HUDEP-2 (cell line): Measurements from ENCODE around the gene SKAP1.
"Not testable (repeated sequence)": the region's sequence is repeated elsewhere in the genome, so short reads cannot be mapped to it uniquely, and the experiment has no call there.

ENCODE experiments used
- DNase-seq, 76 experiments: peaks; one replicate each; lab custom pipeline; 2025; ENCODE audit not compliant: unreplicated experiment in 76 of 76; lab: John Stamatoyannopoulos, UW

The SKAP1 gene

GRCh38 chr17:48375356-48375755, 54.7 kb downstream of the SKAP1 start:
- no peak for DNase-seq

- peak in 55 of 76 experiments; percentile 2 to 76 (median 36) for DNase-seq
Observed at GRCh38 chr17:48374650-48375230, 55.3 kb downstream of the SKAP1 start.

GRCh38 chr17:48373883-48374282, 56.1 kb downstream of the SKAP1 start:
- DNase-seq, result no peak

GRCh38 chr17:48373130-48373830, 56.7 kb downstream of the SKAP1 start:
- DNase-seq, result peak in 6 of 76 experiments; percentile 1 to 18 (median 8)

GRCh38 chr17:48368967-48369366, 61.0 kb downstream of the SKAP1 start:
- DNase-seq, result not testable (repeated sequence)

GRCh38 chr17:48368352-48368908, 61.6 kb downstream of the SKAP1 start:
- DNase-seq, result no peak

- no peak for DNase-seq
Observed at GRCh38 chr17:48363161-48363560, 66.9 kb downstream of the SKAP1 start.

GRCh38 chr17:48360861-48361633, 69.0 kb downstream of the SKAP1 start:
- not testable (repeated sequence) for DNase-seq

GRCh38 chr17:48357779-48358602, 72.0 kb downstream of the SKAP1 start:
- DNase-seq, result no peak

- no peak for DNase-seq
Observed at GRCh38 chr17:48356866-48357265, 73.1 kb downstream of the SKAP1 start.

- DNase-seq, result no peak
Observed at GRCh38 chr17:48352630-48353029, 77.4 kb downstream of the SKAP1 start.

- peak in 4 of 76 experiments; percentile 4 to 33 (median 11) for DNase-seq
Observed at GRCh38 chr17:48351911-48352332, 78.1 kb downstream of the SKAP1 start.

- DNase-seq, result no peak
Observed at GRCh38 chr17:48348352-48348751, 81.7 kb downstream of the SKAP1 start.

GRCh38 chr17:48347177-48347576, 82.8 kb downstream of the SKAP1 start:
- no peak for DNase-seq

GRCh38 chr17:48344251-48344650, 85.8 kb downstream of the SKAP1 start:
- DNase-seq, result no peak

- no peak for DNase-seq
Observed at GRCh38 chr17:48340916-48341315, 89.1 kb downstream of the SKAP1 start.

- DNase-seq, result no peak
Observed at GRCh38 chr17:48338720-48339119, 91.3 kb downstream of the SKAP1 start.

- not testable (repeated sequence) for DNase-seq
Observed at GRCh38 chr17:48337903-48338302, 92.1 kb downstream of the SKAP1 start.

- no peak for DNase-seq
Observed at GRCh38 chr17:48336986-48337385, 93.0 kb downstream of the SKAP1 start.

GRCh38 chr17:48335858-48336500, 94.0 kb downstream of the SKAP1 start:
- peak in 27 of 76 experiments; percentile 3 to 56 (median 22) for DNase-seq
